Body of pancreas (tissue), 4 donors: ENCODE measurements around the gene PIK3R5. TPM values are rescaled to one million over a fixed set of nuclear protein-coding genes. Genes with fewer than 3 reads are reported as not detected.

Experiments
- ATAC-seq: fragments of 150-250 bp; one replicate; pipeline ENCODE4 v1.9.1; 2016
- DNase-seq, 4 donors: peaks; one replicate each; pipeline ENCODE4 v3.0.0-alpha.2; 2019
- H3K27ac ChIP-seq, 4 donors: fragments of 200-600 bp; sonication (generic); 1 replicate in 3 of 4; 2 replicates in 1 of 4; pipeline versions ENCODE4 v1.5.1 to v1.6.1; 2016 to 2019; ENCODE audit warnings: mild to moderate bottlenecking in 1 of 4, mixed read lengths in 1 of 4, moderate library complexity in 1 of 4
- H3K27me3 ChIP-seq, 2 donors: fragments of 200-600 bp; sonication (generic); one replicate each; pipeline ENCODE4 v1.6.0; 2016; ENCODE audit warnings: mild to moderate bottlenecking in 1 of 2
- H3K36me3 ChIP-seq, 2 donors: fragments of 200-600 bp; sonication (generic); replicated peaks in 1 of 2; 2 replicates each; pipeline ENCODE4 v1.5.1; 2016; ENCODE audit warnings: low read depth in 2 of 2; ENCODE audit not compliant: insufficient read depth in 1 of 2
- H3K4me1 ChIP-seq: fragments of 200-600 bp; sonication (generic); one replicate; pipeline ENCODE4 v1.6.0; 2016
- H3K4me3 ChIP-seq, 2 donors: fragments of 200-600 bp; sonication (generic); 1 replicate in 1 of 2; 2 replicates in 1 of 2; pipeline ENCODE4 v1.5.1; 2016 to 2019
- H3K9me3 ChIP-seq, 3 donors: fragments of 200-600 bp; sonication (generic); 1 replicate in 2 of 3; 2 replicates in 1 of 3; pipeline ENCODE4 v1.5.1; 2016
- CTCF ChIP-seq, 7 experiments: fragments of 450-650 bp in 4 of 7; fragments of 200-600 bp in 3 of 7; sonication (generic) in 3 of 7; IDR thresholded peaks; one replicate each; pipeline ENCODE4 v1.5.1; 2016 to 2019; ENCODE audit warnings: antibody characterized with exemption in 7 of 7
- POLR2A ChIP-seq, 3 donors: fragments of 450-650 bp; IDR thresholded peaks; one replicate each; pipeline ENCODE4 v1.6.1; 2016; ENCODE audit warnings: antibody characterized with exemption in 3 of 3, mild to moderate bottlenecking in 2 of 3
- WGBS, 2 donors: methylation state at CpG; one replicate each; pipeline ENCODE4 v1.1.5; 2017; 5-methylcytosine and 5-hydroxymethylcytosine counted together
- intact Hi-C: fragments of 100-400 bp; cut with DNase I; formaldehyde crosslinking; loops from one replicate; pipeline ENCODE4 v1.15.1; 2023
- total RNA-seq, 2 donors: library from RNA; depleted of rRNA; stranded (reverse); fragments of >200 nt; gene quantifications; one replicate each; pipeline ENCODE4 v1.1.0, GENCODE V29; 2016

PIK3R5 gene
- total RNA-seq, 2 donors from 2014 or later = 4.6 to 4.7 TPM

DNA sequence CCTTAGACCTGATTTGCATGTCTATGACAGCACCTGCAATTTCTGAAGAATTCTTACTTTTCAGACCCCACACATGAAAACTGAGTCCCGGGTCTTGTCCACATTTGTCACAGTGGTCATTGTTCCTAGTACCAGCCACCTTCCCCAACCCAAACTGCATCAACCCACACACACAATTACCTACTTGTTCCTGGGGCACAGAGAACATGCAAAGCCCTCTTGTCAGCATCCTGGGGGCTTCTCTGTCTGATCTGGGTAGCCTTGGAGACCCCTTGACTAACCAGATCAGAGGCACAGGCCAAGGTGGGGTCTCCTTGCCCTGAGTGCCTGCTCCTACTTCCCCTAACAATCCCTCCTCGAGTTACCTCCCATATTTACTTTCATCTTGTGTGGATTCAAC lies 61.3 kb downstream of the PIK3R5 start:
- ATAC-seq (no peak), DNase-seq (no peak)
- Histone ChIP-seq H3K27me3 (no peaks in the 10 kb centered on the region), H3K9me3 (no peaks in the 10 kb centered on the region), H3K4me3 (no peak overlapping the region), H3K4me1 (no peaks in the 10 kb centered on the region), H3K36me3 (no peaks in the 10 kb centered on the region), H3K27ac (no peak overlapping the region)
- WGBS, 2 donors = 33 to 34% methylated on average over 2 of the region's 2 CpGs
- TF ChIP-seq CTCF (IDR thresholded peaks at IDR 0.05) = no peak
- no peak for TF ChIP-seq POLR2A (IDR thresholded peaks at IDR 0.05)
- intact Hi-C loops = no loop called here

GRCh38 chr17:8900626-8901585 lies 64.6 kb downstream of the PIK3R5 start:
- TF ChIP-seq CTCF (IDR thresholded peaks at IDR 0.05) = no peak
- no peak for TF ChIP-seq POLR2A (IDR thresholded peaks at IDR 0.05)
- H3K4me1 ChIP-seq = no peaks in the 10 kb centered on the region
- DNase-seq = no peak
- no peak for ATAC-seq
- no peak overlapping the region for H3K27ac ChIP-seq
- no peak overlapping the region for H3K4me3 ChIP-seq
- intact Hi-C loops = no loop called here
- no peaks in the 10 kb centered on the region for H3K27me3 ChIP-seq
- H3K36me3 ChIP-seq = no peaks in the 10 kb centered on the region
- no peaks in the 10 kb centered on the region for H3K9me3 ChIP-seq
- WGBS, 2 donors = 51 to 52% methylated on average over 14 to 15 of the region's 15 CpGs

DNA sequence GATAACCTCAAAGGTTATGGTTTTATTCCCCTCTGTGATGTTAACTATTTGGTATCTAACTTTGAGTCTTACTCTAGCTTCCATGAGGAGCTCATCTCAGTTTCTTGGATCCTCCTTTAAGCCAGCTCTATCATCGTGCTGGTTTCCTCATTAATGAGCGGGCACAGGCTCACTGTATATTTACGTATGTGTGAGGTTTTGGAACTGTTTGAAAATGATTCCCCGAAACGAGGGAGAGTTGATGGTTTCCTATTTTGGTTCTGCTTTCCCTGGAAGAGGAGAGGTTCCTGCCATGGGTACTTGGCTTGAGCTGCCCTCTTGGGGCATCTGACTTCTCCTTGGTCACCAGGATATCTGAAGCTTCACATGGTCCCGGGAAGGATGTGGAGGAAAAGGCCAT lies 65.3 kb downstream of the PIK3R5 start:
- ATAC-seq (no peak), DNase-seq (no peak)
- no peaks in the 10 kb centered on the region for H3K36me3 ChIP-seq
- H3K27ac ChIP-seq = no peak overlapping the region
- H3K9me3 ChIP-seq = no peaks in the 10 kb centered on the region
- H3K4me3 ChIP-seq = no peak overlapping the region
- 56 to 63% methylated on average over 5 to 6 of the region's 6 CpGs for WGBS, 2 donors
- TF ChIP-seq POLR2A (IDR thresholded peaks at IDR 0.05) (no peak), CTCF (IDR thresholded peaks at IDR 0.05) (no peak)
- intact Hi-C loops = no loop called here
- no peaks in the 10 kb centered on the region for H3K4me1 ChIP-seq
- no peaks in the 10 kb centered on the region for H3K27me3 ChIP-seq

DNA sequence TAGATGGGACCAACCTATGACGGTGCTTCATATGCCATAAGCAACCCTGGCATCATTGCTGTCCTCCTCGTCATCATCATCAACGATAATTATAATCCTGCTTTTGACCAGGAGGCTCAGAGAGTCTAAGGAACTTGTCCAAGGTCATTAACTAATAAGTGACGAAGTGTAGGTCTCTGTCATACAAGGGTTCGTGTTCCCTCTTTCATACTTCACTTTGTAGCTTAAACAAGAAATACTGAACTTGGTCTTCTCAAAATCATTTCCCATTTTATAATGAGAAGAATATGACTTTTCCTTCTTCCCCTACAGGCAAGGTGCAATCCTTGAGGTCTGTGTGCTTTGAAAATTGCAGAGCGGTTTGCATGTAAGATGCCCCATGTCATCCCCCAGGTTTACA lies 66.9 kb downstream of the PIK3R5 start:
- WGBS, 2 donors = 66 to 80% methylated on average over 6 of the region's 6 CpGs
- no peaks in the 10 kb centered on the region for H3K4me1 ChIP-seq
- H3K27me3 ChIP-seq = no peaks in the 10 kb centered on the region
- intact Hi-C loops = no loop called here
- no peaks in the 10 kb centered on the region for H3K36me3 ChIP-seq
- H3K4me3 ChIP-seq = no peak overlapping the region
- no peak for TF ChIP-seq POLR2A (IDR thresholded peaks at IDR 0.05)
- TF ChIP-seq CTCF (IDR thresholded peaks at IDR 0.05) = no peak
- ATAC-seq = no peak
- H3K27ac ChIP-seq = no peak overlapping the region
- no peaks in the 10 kb centered on the region for H3K9me3 ChIP-seq
- DNase-seq = no peak

GRCh38 chr17:8898126-8898525 lies 67.4 kb downstream of the PIK3R5 start:
- Histone ChIP-seq H3K4me1 (no peaks in the 10 kb centered on the region), H3K27ac (no peak overlapping the region), H3K9me3 (no peaks in the 10 kb centered on the region), H3K36me3 (no peaks in the 10 kb centered on the region), H3K4me3 (no peak overlapping the region), H3K27me3 (no peaks in the 10 kb centered on the region)
- 47 to 59% methylated on average over 2 of the region's 2 CpGs for WGBS, 2 donors
- DNase-seq (no peak), ATAC-seq (no peak)
- no peak for TF ChIP-seq POLR2A (IDR thresholded peaks at IDR 0.05)
- TF ChIP-seq CTCF (IDR thresholded peaks at IDR 0.05) = no peak
- intact Hi-C loops = no loop called here
